ENCODE measurements around the gene STK17A.

- TF ChIP-seq EZH2 (IDR thresholded peaks at IDR 0.05; ENCODE audit: low read length, unreplicated experiment) (no peak), CTCF (conservative IDR thresholded peaks at IDR 0.05; ENCODE audit: low read depth, low read length) (no peak), EZH2phosphoT487 (IDR thresholded peaks at IDR 0.05; ENCODE audit: borderline replicate concordance, low read length) (no peak)
These were observed 26.2 kb downstream of the STK17A start for GRCh38 chr7:43609097-43609496.

Data from PC-3 (cell line).